NCI-H1092 treated with DMSO at 0.1 percent for 48 hours (cell line): ENCODE measurements around the gene IL16.

Source experiments
- DNase-seq: peaks from one replicate; lab custom pipeline; 2025; lab: John Stamatoyannopoulos, UW

Gene IL16

GRCh38 chr15:81276967-81277366 is 80.3 kb downstream of the IL16 start:
- no peak for DNase-seq

- DNase-seq = no peak
These were observed 81.2 kb downstream of the IL16 start for GRCh38 chr15:81277851-81278250.

DNA sequence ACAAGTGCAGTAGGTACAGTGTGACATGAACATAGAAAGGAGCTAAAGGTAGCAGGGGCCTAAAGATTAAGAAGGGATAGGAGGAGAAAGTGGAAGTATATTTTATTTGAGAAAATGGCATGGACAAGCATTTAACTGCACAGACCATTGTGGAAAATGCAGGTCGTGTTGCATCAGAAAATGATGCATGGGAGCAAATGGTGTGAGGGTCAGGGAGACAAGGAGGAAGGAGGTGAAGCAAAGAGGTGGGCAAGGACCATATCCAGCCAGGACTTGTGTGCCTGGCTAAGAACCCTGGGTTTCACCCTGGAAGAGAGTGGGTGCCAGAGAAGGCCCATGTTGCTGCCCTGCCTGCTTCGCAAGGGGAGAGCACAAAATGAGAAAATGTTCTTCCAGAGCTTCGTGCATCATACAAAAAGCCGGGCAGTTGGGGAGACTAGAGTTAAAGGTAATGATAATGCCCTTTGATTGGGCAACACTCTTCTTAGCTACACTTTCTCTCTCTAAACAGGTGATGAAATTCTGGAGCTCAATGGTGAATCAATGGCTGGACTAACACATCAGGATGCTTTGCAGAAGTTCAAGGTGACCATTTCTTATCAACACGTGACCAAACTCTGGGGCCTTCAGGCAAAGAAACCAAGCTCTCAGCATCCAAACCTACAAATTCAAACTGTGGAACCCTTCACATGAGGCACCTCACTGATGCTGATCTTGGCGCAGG is 81.8 kb downstream of the IL16 start:
- DNase-seq = no peak

DNA sequence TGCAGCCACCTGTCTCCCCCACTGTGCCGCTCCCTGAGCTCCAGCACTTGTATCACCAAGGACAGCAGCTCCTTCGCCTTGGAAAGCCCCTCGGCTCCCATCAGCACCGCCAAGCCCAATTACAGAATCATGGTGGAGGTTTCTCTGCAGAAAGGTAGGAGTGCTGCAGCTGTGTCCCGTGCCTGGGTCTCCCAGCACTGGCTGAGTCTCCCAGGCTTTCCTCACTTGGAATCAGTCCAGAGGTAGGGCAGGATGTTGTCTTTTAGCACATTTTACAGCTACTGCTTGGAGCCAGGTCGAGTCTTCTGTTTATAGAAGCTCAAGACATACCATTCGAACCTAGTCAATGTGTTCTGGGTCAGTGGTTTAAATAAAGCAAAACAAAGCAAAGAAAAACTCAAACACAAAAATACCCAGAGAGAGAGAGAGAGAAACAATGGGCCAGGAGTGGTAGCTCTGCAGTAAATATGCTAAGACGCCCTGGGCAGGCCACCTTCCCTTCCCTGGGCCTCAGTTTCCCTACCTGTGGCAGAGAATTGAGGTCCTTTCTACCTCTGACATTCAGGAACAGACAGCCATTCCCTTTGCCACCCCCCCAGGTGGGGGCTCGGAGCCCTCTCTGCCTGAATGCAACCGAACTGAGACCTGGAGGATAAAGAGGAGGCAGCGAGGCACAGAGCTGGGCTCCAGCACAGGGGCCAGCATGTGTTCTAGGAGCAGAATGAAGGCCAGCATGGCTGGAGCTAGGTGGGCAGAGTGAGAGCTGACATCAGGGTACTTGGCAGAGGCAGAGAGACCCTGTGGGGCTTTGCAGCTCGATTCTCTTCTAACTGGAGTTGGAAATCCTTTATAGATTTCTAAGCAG is 83.2 kb downstream of the IL16 start:
- no peak for DNase-seq

- DNase-seq = no peak
These were observed 84.2 kb downstream of the IL16 start for GRCh38 chr15:81280696-81281455.

DNA sequence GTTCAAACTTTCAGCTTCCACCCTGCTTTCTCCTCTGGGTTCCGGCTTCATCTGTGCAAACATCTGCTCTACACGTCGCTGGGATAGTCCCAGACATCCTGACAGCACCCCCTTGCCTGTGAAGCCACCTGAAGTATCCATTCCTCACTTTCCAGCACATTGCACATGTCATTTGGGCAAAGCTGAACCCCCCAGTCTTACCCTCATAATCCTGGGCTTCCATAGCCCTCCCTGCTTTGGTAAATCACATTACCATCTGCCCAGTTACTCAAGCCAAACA is 84.7 kb downstream of the IL16 start:
- DNase-seq = no peak

GRCh38 chr15:81281766-81282605 is 85.3 kb downstream of the IL16 start:
- DNase-seq = no peak

DNA sequence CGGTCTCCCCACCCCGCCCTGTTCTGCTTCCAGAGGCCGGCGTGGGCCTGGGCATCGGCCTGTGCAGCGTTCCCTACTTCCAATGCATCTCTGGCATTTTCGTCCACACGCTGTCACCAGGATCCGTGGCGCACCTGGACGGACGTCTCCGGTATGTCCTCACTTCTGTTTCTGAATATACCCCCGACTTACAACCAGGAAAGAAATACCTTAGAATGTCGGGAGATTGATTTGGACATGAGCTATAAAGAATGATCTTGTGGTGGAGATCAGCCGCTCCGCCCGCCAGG is 85.9 kb downstream of the IL16 start:
- no peak for DNase-seq

GRCh38 chr15:81282911-81283310 is 86.2 kb downstream of the IL16 start:
- DNase-seq = no peak

DNA sequence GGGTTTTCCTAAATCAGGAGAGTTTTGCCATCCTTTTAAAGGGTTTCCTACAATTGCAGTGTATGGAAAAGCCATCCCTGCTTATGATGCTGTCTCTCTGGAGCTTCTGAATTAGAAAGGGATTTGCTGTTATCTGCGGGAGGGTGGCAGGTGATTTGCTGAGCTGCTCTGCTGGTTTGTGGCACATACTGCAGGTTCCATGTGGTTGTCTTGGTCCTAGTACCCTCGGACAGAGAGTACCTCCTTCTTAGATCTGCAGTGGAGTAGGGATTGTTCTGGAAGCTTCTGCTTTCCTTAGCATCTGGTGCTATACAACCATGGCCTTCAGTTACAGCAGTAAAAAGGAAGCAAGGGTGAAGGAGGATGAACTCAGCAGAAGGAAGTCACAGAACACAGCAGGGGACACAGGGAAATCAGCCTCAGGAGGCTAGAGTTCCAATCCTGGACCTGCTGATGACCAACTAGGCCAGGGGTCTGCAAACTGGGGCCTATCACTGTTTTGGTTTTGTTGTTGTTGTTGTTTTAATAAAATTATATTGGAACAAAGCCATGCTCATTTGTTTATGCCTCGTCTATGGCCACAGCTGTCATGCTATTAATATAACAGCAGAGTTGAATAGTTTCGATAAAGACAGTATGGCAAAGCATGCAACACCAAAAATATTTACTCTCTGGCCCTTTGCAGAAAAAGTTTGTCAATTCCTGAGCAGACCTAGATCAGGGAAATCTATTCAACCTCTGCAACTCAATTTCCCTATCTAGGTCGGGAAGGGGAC is 87.8 kb downstream of the IL16 start:
- no peak for DNase-seq

DNA sequence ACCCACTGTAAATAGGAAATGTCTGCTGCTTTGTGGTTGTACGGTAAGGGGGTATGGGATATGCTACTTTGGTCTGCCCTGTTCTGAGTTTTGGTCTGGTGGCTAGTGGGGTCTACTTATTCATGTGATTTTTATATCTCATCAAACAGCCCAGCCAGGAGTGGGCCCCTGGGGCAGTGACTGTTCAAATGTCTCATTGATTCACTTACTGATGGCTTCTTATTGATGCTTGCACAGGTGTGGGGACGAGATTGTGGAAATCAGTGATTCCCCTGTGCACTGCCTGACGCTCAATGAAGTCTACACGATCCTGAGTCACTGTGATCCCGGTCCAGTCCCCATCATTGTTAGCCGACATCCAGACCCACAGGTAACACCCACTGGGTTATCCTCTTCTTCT is 88.8 kb downstream of the IL16 start:
- DNase-seq = no peak

- DNase-seq = no peak
These were observed 90.0 kb downstream of the IL16 start for GRCh38 chr15:81286621-81287121.

- DNase-seq = no peak
These were observed 91.4 kb downstream of the IL16 start for GRCh38 chr15:81288040-81288439.

- DNase-seq = no peak
These were observed 91.9 kb downstream of the IL16 start for GRCh38 chr15:81288616-81289015.

DNA sequence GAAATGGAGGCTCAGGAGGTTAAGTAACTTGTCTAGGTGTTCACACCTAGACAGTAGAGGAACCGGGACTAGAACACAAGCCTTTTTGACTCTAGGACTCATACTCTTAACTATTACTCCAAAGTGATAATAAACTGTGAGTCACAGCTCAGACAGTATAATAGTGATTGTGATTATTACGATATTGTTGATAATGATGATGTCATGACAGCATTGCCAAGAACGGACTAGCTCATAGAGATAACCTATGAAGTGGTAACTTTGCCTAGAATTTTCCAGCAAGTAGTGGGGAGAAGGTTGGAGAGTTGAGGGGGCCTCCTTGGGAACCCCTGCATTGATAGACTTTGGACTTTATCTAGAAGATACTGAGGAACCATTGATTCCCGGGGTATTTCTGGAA is 93.2 kb downstream of the IL16 start:
- no peak for DNase-seq

DNA sequence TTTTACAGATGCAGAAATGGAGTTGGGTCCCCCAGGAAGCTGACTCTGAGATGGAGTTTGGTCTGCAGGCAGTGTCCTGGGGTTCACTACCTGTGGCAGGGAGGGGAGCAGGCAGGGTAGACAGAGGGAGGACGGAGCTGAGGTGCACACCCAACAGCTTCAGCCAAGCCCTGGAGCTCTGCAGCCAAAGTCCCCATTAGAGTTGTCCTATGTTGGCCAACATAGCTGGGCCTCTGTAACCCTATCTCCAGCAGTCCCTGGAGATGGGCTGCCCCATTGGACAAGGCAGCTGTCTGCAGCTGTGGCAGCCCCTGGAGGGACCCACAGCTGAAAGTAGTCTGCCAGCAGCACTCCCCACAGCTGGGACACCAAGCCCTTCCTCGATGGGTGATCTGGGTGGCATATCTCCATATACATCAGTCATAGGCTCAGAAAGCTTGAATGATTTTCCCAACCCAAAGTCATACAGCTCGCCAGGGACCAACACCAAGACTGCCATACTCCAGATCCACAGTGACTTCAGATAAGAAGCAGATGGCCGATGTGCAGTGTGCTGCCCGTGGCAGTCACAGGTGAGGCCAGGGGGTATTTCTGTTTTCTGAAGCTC is 95.3 kb downstream of the IL16 start:
- no peak for DNase-seq

DNA sequence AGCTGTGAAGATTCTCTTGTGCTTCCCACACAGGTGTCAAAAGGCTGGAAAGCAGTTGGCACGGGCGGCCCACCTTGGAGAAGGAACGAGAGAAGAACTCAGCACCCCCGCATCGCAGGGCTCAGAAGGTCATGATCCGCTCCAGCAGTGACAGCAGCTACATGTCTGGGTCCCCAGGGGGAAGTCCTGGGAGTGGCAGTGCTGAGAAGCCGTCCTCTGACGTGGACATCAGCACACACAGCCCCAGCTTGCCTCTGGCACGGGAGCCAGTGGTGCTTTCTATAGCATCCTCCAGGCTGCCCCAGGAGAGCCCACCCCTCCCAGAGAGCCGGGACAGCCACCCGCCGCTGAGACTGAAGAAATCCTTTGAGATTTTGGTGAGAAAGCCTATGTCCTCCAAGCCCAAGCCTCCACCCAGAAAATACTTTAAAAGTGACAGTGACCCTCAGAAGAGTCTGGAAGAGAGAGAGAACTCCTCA is 95.9 kb downstream of the IL16 start:
- no peak for DNase-seq

GRCh38 chr15:81293728-81294515 is 97.2 kb downstream of the IL16 start:
- DNase-seq = no peak

DNA sequence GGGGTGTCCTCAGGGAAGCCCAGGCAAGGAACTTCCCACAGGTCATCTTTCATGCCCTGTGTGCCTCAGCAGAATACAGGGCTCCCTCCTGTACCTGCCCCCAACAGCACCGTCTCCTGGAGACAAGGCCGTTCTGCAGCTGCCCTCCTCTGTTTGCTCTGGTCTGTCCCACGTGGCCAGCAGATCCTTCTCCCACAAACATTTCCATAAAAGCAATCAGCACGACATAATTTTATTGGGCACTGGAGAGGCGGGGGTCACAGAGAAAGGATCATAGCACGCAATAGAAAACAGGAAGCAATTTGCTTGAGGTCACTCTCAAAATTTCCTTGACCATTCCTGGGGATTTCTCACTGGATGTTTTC is 97.8 kb downstream of the IL16 start:
- no peak for DNase-seq
